Anterior cingulate cortex (tissue), 58 donors: ENCODE data around the gene ACO2.
"Not testable (repeated sequence)": the region's sequence is repeated elsewhere in the genome, so short reads cannot be mapped to it uniquely, and the experiment has no call there.

Experiments
- DNase-seq, 58 donors: peaks; one replicate each; lab custom pipeline; 2025; lab: John Stamatoyannopoulos, UW

The ACO2 gene

DNA sequence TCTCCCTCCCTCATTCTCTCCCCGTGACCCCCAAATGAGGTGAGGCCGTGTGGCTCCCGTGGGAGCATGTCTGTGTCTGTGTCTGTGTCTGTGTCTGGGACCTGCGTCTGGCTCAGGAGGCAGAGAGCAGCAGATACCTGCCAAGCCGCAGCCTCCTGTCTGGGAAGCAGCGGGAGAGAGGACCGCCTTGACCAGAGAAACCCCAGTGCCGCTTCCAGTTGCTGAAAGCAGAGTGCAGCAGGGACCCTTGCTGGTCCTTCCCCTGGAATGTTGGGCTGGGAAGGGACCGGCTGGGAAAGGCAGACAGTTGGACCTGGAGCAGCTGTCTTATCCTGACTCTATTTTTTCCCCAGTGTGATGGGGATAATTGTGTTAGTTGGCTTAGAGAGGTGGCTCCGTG is 92.4 kb downstream of the ACO2 start:
- peak in 4 of 58 donors; percentile 10 to 42 (median 26) for DNase-seq

DNA sequence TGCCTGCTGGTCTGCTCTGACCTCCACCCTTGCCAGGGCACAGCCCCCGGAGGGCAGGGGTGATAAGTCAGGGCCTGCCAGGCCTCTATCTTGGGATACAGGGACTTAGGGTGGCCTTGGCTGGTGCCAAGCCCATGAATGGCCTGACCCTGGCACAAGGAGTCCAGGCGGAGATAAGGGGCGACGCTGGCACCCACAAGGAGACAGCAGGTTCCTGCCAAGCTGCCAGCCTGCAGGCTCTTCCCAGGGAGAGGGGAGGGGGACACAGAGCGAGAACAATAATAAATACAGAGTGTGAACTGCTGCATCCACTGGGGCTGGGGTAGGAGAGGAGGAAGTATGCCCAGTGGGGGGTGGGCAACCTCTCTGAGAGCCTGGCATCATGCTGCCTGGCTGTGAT is 92.9 kb downstream of the ACO2 start:
- DNase-seq, result no peak

DNA sequence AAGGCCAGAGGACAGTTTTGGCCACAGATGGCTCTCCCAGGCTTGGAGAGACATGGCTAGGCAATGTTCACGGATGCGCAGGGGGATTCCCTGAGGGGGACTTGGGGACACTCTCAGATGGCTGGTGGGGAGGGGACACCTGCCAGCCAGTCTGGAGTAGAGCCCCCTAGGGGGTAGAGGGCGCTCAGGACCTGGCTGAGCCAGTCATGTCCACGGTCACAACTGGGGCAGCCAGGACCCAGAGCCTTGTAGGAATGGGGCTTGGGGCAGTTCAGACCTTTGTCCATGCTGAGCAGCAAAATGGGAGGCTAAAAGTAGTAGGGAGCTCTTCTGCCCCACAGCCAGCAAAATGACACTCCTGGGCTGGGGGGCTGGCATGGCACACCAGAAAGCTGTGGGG is 93.5 kb downstream of the ACO2 start:
- DNase-seq, result no peak

- peak in 1 of 58 donors; percentile 68 for DNase-seq
Observed at GRCh38 chr22:41563051-41563711, 94.3 kb downstream of the ACO2 start.

DNA sequence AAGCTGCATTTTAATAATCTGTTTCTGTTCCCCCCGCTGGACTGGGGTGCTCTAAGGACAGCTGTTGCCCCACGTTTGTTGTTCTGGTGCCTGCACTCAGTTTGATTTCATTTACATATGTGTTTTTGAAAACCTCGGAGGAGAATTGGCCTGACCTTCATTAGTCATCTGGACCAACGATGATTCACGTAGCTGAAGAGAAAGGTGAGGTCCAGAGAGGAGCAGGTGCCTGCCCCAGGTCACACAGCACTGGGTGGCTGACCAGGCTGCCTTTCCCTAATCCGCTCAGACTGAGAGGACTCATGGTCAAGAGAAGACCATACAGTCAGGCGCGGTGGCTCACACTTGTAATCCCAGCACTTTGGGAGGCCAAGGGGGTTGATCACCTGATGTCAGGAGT is 95.6 kb downstream of the ACO2 start:
- no peak for DNase-seq

GRCh38 chr22:41565403-41566054 is 96.6 kb downstream of the ACO2 start:
- peak in 5 of 58 donors; percentile 14 to 32 (median 30) for DNase-seq

- no peak for DNase-seq
Observed at GRCh38 chr22:41567512-41567768, 98.5 kb downstream of the ACO2 start.

DNA sequence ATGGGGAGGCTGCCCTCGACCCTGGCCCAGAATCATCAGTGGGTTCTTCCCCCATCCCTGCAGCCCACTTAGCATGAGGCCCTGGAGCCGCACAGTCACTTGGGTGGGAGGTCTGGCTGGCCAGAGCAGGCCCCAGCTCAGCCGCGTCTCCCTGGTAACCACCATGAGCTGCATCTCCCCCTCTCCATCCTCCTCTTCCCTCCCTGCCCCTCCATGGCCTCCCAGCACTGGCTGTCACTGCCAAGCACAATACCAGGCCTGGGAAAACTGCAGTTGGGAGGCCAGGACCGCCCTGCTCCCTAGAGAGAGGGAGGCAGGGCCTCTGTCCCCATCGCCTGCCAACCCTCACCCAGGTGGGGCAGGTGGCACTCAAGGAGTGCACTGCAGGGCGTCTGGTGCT is 99.9 kb downstream of the ACO2 start:
- peak in 4 of 58 donors; percentile 12 to 39 (median 27) for DNase-seq

DNA sequence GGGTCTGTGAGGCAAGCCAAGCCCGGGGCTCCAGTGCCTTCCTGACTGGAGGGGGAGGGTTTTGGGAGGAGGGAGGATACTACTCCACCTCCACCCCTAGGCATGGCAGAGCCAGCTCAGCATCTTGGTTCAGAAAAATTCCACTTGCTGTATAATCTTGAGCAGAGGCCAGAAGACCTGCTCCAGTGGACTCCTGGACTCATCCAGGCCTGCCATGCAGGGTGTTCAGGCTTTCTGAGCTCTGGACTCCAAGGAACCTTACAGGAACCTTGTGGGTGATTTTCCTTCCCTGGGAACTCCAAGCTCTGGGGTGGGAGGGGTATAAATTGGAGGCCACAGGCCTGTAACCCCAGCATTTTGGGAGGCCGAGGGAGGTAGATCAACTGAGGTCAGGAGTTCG is 101.3 kb downstream of the ACO2 start:
- DNase-seq, result no peak

GRCh38 chr22:41571786-41572185 is 102.9 kb downstream of the ACO2 start:
- DNase-seq, result no peak

DNA sequence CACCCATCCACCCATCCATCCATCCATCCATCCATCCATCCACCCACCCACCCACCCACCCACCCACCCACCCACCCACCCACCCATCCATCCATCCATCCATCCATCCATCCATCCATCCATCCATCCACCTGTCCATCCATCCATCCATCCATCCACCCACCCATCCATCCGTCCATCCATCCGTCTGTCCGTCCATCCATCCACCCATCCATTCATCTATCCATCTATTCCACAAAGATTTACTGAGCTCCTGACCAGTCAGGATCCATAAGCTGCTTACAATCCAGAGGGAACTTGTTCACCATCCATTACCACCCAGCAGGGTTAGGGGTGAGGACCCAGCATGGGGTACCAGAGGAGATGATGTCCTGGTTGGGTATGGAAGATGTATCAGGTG is 103.4 kb downstream of the ACO2 start:
- not testable (repeated sequence) for DNase-seq

DNA sequence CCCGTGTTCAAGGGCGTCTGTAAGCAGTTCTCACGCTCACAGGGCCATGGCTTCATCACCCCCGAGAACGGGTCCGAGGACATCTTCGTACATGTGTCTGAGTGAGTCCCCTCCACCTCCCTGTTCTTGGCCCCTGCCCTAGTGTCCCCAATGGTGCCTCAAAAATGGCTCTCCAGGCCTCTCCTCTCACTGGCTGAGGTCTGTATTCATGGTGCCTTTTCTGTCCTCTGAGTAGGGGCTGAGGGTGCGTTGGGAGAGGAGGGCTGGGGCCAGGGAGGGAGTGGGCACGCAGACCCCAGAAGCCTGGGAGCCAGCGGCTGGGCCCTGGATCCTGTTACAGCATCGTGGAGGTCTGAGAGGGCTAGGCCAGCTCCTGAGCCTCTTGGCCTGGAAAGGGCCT is 104.8 kb downstream of the ACO2 start:
- DNase-seq, result no peak

DNA sequence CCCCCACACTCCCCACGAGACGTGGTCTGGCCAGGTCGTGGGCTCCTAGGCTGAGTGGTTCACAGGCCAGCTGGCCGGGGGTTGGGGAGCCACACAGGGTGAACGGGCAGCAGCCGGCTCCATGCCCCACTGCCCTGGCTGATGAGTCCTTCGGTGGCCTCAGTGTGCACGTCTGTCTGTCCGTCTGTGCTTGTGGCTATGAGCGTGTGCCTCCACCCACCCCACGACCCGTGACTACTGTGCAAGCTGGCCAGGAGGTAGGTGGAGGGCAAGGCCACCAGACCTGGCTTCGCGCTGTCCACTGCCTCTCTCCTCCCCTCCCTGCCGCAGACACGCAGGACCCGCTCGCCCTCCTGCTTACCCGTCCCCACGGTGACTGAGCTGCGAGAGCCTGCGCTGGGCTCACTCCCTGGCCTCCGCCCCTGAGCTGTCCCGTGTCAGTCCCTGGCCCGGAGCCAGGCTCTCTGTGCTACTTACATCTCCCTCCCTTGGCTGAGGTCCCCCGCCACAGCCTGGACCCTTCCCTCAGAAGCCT is 106.0 kb downstream of the ACO2 start:
- DNase-seq, result peak in 22 of 58 donors; percentile 14 to 66 (median 29)

DNA sequence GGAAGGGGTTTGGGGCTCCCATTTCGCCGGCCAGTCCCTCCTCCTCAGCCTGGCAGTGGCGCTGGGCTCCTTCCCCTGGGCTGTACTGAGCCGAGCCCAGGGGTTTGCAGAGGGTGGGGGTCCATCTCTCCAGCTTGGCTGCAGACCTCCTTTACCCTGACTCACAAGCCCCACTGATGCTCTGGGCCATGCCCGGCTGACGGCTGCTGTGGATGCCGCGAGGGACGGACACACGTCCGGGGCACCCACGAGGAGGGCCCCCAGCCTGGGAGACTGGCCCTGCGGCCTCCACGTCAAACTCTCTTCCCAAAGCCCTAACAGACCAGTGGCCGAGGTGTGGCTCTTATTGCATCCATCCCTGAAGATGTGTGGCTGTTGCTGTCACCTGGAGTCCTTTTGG is 106.6 kb downstream of the ACO2 start:
- DNase-seq, result no peak

GRCh38 chr22:41576877-41577276 is 108.0 kb downstream of the ACO2 start:
- DNase-seq, result peak in 15 of 58 donors; percentile 11 to 48 (median 25)

GRCh38 chr22:41578114-41578513 is 109.2 kb downstream of the ACO2 start:
- no peak for DNase-seq
